Mesothelial cell of epicardium (in vitro differentiated cells): ENCODE results near the gene DISC1. TPM values are rescaled to one million over a fixed set of nuclear protein-coding genes. Genes with fewer than 3 reads are reported as not detected.
A peak's percentile ranks its signal among the peaks of the same experiment; 100 is the strongest.

Experiments used
- DNase-seq, 2 experiments: peaks; one replicate each; pipeline ENCODE4 v3.0.0; 2021; ENCODE audit warnings: low spot score in 2 of 2; ENCODE audit not compliant: unreplicated experiment in 2 of 2
- H3K27ac Mint-ChIP-seq: 2 replicates; pipeline ENCODE4 v1.8.0; 2021; ENCODE audit warnings: mixed read lengths
- H3K27me3 Mint-ChIP-seq: 2 replicates; pipeline ENCODE4 v1.8.0; 2021; ENCODE audit warnings: low read depth, mixed read lengths
- H3K36me3 Mint-ChIP-seq: 2 replicates; pipeline ENCODE4 v1.8.0; 2021; ENCODE audit warnings: mixed read lengths
- H3K4me1 Mint-ChIP-seq: 2 replicates; pipeline ENCODE4 v1.8.0; 2021; ENCODE audit warnings: mixed read lengths
- H3K4me3 Mint-ChIP-seq: 2 replicates; pipeline ENCODE4 v1.8.0; 2021; ENCODE audit warnings: mild to moderate bottlenecking, moderate library complexity, mixed read lengths
- H3K9me3 Mint-ChIP-seq: 2 replicates; pipeline ENCODE4 v1.8.0; 2021; ENCODE audit warnings: mixed read lengths
- total RNA-seq: library from RNA; stranded (reverse); gene quantifications from 3 replicates; pipeline ENCODE4 v1.2.1, GENCODE V29; 2021
- TF ChIP-seq, protein P1 (sequence below): fragments of 200-600 bp; sonication (generic); IDR thresholded peaks from one replicate; pipeline ENCODE4 v1.5.0; 2021; ENCODE audit warnings: antibody characterized with exemption; ENCODE audit not compliant: unreplicated experiment

Gene DISC1
- total RNA-seq, 1 donor from 2014 or later: 9.1 TPM

DNA sequence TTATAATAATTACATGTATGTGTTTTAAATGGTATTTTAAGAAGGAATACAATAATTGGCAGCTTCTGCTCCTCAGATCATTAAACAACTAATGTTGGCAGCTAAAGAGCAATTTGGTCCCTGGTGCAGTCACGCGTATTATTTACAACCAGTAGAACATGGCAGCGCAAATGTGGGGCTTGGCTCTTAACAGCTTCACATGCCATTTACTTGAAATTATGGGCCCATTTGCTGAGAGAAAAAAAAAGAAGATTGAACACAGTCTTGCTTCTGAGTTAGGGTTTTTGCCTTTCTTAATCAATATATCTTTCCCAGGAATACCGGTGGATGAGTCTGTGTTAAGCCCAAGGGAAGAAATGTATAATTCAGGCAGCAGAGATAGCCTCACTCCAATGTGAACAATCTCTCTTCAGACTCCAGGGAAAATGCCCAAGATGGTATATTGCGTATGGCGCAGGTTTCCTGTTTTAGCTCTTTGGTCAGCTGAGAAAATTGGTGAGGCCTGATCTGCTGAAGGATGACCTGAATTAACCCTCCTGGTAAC, 174.5 kb downstream of the DISC1 start:
- TF ChIP-seq, protein P1, sequence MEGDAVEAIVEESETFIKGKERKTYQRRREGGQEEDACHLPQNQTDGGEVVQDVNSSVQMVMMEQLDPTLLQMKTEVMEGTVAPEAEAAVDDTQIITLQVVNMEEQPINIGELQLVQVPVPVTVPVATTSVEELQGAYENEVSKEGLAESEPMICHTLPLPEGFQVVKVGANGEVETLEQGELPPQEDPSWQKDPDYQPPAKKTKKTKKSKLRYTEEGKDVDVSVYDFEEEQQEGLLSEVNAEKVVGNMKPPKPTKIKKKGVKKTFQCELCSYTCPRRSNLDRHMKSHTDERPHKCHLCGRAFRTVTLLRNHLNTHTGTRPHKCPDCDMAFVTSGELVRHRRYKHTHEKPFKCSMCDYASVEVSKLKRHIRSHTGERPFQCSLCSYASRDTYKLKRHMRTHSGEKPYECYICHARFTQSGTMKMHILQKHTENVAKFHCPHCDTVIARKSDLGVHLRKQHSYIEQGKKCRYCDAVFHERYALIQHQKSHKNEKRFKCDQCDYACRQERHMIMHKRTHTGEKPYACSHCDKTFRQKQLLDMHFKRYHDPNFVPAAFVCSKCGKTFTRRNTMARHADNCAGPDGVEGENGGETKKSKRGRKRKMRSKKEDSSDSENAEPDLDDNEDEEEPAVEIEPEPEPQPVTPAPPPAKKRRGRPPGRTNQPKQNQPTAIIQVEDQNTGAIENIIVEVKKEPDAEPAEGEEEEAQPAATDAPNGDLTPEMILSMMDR: no peak
- Mint-ChIP-seq H3K4me3 (no peak overlapping the region), H3K27ac (no peak overlapping the region), H3K9me3 (peaks cover 12% of the 10 kb centered on the region), H3K27me3 (no peaks in the 10 kb centered on the region), H3K36me3 (peaks cover 9% of the 10 kb centered on the region), H3K4me1 (peaks cover 9% of the 10 kb centered on the region)
- DNase-seq: no peak

DNA sequence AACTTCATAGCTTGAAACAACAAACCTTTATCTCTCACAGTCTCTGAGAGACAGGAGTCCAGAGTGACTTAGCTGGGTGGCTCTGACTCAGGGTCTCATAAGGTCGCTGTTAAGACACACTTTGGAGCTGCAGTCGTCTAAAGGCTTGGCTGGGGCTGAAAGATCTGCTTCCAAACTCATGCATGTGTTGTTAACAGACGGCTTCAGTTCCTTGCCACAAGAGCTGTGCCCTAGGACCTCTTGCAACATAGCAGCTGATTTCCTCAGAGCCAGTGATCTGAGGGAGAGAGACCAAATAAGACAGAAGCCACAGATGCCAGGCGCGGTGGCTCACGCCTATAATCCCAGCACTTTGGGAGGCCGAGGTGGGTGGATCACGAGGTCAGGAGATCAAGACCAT, 176.8 kb downstream of the DISC1 start:
- no peak overlapping the region for H3K27ac Mint-ChIP-seq
- H3K27me3 Mint-ChIP-seq: no peaks in the 10 kb centered on the region
- TF ChIP-seq, protein P1: no peak
- H3K36me3 Mint-ChIP-seq: peaks cover 9% of the 10 kb centered on the region
- no peak for DNase-seq
- peaks cover 9% of the 10 kb centered on the region for H3K4me1 Mint-ChIP-seq
- H3K4me3 Mint-ChIP-seq: no peak overlapping the region
- H3K9me3 Mint-ChIP-seq: peaks cover 12% of the 10 kb centered on the region

DNA sequence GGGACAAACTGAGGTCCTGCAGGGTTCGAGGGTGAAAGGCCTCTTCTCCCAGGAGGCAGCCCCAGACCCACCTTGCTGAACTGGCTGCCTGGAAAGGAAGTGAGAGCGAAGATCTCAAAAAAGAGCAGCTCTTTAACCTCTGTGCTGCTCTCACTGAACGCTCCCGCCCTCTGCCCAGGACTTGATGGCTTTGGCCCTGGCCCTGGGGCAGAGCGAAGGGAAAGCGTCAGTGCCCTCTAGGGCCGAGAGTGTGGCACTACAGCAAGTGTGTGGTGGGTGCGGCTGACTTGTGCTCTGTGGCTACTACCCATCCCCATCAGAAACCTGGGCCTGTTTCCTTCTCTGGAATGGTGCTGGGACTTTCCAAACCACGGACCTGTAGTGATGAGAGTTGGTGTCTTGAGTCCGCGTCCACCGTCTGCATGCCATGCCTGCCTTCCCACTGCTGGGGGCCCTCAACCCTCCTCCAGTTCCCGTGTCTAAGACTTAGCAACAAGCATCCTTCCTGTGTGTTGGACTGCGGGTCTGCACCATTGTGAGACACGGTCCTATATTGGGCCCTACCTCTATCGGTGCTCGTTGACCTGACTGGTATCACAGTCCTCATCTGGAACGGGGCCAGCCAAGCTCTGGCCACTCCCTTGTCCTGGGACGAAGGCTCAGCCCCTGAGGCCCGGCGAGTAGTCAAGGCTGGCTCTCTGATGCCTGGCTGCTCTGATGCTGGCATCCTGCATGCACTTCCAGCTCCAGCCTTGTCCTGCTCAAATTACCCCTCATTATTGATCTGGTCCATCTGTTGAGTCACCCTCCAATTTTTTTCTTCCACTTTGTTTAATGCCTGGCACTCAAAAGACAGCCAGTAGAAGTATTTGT, 180.3 kb downstream of the DISC1 start:
- no peaks in the 10 kb centered on the region for H3K4me1 Mint-ChIP-seq
- peaks cover 5% of the 10 kb centered on the region for H3K36me3 Mint-ChIP-seq
- no peaks in the 10 kb centered on the region for H3K27me3 Mint-ChIP-seq
- H3K9me3 Mint-ChIP-seq: peaks cover 8% of the 10 kb centered on the region
- TF ChIP-seq, protein P1: peak; percentile 29
- H3K27ac Mint-ChIP-seq: no peak overlapping the region
- no peak for DNase-seq
- no peak overlapping the region for H3K4me3 Mint-ChIP-seq

DNA sequence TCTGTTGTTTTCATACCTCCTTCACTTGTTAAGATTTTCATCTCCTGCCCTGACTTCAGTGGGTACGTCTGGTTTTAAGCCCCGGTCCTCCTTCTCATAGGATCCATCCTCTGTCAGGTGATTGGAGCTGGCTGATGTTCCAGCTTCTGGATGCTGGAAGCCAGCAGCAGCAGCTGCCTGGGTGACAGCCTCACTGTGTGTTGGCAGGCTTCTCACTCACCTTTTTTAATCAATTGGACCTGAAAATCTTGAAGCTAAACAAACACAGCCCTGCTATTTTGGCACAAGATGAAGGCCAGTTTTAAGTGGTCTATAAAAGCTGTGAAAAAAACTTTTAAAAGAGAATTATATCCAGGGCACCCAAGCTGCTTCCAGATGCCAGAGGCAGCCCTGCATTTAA, 181.0 kb downstream of the DISC1 start:
- DNase-seq: no peak
- Mint-ChIP-seq H3K27me3 (no peaks in the 10 kb centered on the region), H3K9me3 (peaks cover 2% of the 10 kb centered on the region), H3K4me1 (no peaks in the 10 kb centered on the region), H3K36me3 (peaks cover under 1% of the 10 kb centered on the region), H3K4me3 (no peak overlapping the region), H3K27ac (no peak overlapping the region)
- TF ChIP-seq, protein P1: no peak

DNA sequence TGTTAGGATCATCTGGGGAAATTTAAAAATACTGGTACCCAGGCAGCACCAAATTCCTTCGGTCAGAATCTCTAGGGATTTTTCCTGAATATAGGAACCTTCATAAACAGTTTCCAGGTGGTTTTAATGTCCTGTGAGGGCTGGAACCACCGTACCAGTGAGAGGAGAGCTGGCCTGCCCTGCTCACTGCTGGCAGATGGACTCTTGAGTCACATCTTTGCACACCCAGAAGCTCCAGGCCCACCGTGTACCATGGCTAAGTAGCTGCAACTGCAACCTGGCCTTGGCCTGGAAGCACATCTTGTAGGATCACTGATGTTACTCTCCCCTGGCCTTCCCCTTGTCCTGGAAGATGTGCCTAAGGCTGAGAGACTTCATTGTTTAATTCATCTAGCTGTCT, 181.5 kb downstream of the DISC1 start:
- no peaks in the 10 kb centered on the region for H3K36me3 Mint-ChIP-seq
- H3K4me1 Mint-ChIP-seq: no peaks in the 10 kb centered on the region
- H3K4me3 Mint-ChIP-seq: no peak overlapping the region
- TF ChIP-seq, protein P1: no peak
- no peak for DNase-seq
- H3K27me3 Mint-ChIP-seq: no peaks in the 10 kb centered on the region
- peaks cover 3% of the 10 kb centered on the region for H3K9me3 Mint-ChIP-seq
- no peak overlapping the region for H3K27ac Mint-ChIP-seq
